ENCODE results near the gene CWC25. TPM values are rescaled to one million over a fixed set of nuclear protein-coding genes. Genes with fewer than 3 reads are reported as not detected.

The CWC25 gene
- total and polyA plus RNA-seq, 2 of the 13 experiments (the other 11 are each of a cell fraction or from before 2014, with no cell fraction given) = 15.6 to 22.7 TPM

DNA sequence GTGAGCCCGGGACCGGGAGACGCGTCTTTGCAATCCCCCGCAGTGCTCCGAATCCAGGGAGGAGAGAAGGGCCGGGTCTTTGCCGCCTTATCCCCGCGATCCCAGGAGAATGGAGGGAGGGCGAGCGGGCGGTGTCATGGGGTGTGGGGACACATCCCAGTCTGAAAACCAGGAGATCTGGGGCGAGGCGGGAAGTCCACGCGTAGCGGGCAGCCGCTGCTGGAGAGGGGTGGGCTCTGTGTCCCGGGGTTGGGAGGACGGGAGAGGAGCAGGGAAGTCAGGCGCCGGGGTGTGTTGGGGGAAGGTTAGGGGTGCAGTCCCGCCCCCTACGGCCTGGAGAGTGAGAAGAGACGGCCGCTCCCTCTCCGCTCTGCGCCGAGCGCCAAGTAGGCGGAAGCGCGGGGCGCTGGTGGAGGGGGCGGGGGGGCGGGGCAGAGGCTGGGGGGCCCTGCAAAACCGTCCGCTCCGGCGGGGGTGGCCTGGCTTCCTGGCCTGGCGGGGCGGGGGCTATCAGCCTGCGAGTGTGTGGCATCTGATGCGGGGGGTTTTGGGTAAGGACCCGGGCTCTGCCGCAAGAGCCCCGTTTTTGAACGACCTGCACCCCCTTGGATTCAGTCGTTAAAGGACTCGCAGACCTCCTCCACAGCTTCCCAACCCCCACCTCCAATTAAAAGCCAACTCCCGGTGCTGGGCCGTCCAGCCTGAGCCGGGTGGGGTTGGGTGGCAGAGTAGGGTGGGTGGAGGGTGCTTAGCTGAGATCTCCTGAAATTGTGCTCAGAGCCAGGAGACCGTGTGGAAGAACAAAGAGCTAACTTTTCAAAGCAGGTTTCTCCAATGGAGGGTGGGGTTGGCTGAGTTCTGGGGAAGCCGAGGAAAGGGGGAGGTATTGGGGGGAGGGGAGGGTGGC lies 45.4 kb upstream of the CWC25 start (continued):
- TF ChIP-seq LCORL (IDR thresholded peaks at IDR 0.05) (no peak), LCORL (CRISPR knock-in tag; IDR thresholded peaks at IDR 0.05) (0 out of 2 replicates have a peak, but pooled peaks have one; percentile 44), FOXO1 (CRISPR knock-in tag; IDR thresholded peaks at IDR 0.05) (no peak), SMAD9 (CRISPR knock-in tag; IDR thresholded peaks at IDR 0.05) (no peak), ZNF101 (CRISPR knock-in tag; IDR thresholded peaks at IDR 0.05; ENCODE audit: borderline replicate concordance, low read depth) (no peak), TAF1 (CRISPR knock-in tag; IDR thresholded peaks at IDR 0.05) (peak; percentile 12; the same call in 1 of the 2 replicates), AGO2 (optimal IDR thresholded peaks at IDR 0.05; ENCODE audit: low read depth, low read length) (peak; percentile 95), ZNF577 (CRISPR knock-in tag; IDR thresholded peaks at IDR 0.05; ENCODE audit: borderline replicate concordance, low read depth) (no peak), HIVEP1 (CRISPR knock-in tag; IDR thresholded peaks at IDR 0.05) (no peak), NFIC (IDR thresholded peaks at IDR 0.05; ENCODE audit: low read length) (no peak), ZKSCAN8 (CRISPR knock-in tag; IDR thresholded peaks at IDR 0.05; ENCODE audit: borderline replicate concordance) (no peak), PHF20 (CRISPR knock-in tag; IDR thresholded peaks at IDR 0.05) (no peak; the same call in none of the 2 replicates), ZNF761 (CRISPR knock-in tag; conservative IDR thresholded peaks at IDR 0.05) (no peak), ZNF205 (CRISPR knock-in tag; IDR thresholded peaks at IDR 0.05) (peak; percentile 65; the same call in 1 of the 2 replicates), ZNF766 (CRISPR knock-in tag; IDR thresholded peaks at IDR 0.05; ENCODE audit: borderline replicate concordance) (0 out of 2 replicates have a peak, but pooled peaks have one; percentile 10), ATF7-NPFF (CRISPR knock-in tag; IDR thresholded peaks at IDR 0.05; ENCODE audit: low read depth) (peak; percentile 20), ZNF20 (CRISPR knock-in tag; IDR thresholded peaks at IDR 0.05) (no peak; the same call in 1 of the 2 replicates), GABPA (IDR thresholded peaks at IDR 0.05; ENCODE audit: low read depth, low read length) (0 out of 2 replicates have a peak, but pooled peaks have one; percentile 16), GABPA (CRISPR knock-in tag; IDR thresholded peaks at IDR 0.05; ENCODE audit: low read depth) (no peak; the same call in 1 of the 2 replicates)
- TF ChIP-seq, protein P1, sequence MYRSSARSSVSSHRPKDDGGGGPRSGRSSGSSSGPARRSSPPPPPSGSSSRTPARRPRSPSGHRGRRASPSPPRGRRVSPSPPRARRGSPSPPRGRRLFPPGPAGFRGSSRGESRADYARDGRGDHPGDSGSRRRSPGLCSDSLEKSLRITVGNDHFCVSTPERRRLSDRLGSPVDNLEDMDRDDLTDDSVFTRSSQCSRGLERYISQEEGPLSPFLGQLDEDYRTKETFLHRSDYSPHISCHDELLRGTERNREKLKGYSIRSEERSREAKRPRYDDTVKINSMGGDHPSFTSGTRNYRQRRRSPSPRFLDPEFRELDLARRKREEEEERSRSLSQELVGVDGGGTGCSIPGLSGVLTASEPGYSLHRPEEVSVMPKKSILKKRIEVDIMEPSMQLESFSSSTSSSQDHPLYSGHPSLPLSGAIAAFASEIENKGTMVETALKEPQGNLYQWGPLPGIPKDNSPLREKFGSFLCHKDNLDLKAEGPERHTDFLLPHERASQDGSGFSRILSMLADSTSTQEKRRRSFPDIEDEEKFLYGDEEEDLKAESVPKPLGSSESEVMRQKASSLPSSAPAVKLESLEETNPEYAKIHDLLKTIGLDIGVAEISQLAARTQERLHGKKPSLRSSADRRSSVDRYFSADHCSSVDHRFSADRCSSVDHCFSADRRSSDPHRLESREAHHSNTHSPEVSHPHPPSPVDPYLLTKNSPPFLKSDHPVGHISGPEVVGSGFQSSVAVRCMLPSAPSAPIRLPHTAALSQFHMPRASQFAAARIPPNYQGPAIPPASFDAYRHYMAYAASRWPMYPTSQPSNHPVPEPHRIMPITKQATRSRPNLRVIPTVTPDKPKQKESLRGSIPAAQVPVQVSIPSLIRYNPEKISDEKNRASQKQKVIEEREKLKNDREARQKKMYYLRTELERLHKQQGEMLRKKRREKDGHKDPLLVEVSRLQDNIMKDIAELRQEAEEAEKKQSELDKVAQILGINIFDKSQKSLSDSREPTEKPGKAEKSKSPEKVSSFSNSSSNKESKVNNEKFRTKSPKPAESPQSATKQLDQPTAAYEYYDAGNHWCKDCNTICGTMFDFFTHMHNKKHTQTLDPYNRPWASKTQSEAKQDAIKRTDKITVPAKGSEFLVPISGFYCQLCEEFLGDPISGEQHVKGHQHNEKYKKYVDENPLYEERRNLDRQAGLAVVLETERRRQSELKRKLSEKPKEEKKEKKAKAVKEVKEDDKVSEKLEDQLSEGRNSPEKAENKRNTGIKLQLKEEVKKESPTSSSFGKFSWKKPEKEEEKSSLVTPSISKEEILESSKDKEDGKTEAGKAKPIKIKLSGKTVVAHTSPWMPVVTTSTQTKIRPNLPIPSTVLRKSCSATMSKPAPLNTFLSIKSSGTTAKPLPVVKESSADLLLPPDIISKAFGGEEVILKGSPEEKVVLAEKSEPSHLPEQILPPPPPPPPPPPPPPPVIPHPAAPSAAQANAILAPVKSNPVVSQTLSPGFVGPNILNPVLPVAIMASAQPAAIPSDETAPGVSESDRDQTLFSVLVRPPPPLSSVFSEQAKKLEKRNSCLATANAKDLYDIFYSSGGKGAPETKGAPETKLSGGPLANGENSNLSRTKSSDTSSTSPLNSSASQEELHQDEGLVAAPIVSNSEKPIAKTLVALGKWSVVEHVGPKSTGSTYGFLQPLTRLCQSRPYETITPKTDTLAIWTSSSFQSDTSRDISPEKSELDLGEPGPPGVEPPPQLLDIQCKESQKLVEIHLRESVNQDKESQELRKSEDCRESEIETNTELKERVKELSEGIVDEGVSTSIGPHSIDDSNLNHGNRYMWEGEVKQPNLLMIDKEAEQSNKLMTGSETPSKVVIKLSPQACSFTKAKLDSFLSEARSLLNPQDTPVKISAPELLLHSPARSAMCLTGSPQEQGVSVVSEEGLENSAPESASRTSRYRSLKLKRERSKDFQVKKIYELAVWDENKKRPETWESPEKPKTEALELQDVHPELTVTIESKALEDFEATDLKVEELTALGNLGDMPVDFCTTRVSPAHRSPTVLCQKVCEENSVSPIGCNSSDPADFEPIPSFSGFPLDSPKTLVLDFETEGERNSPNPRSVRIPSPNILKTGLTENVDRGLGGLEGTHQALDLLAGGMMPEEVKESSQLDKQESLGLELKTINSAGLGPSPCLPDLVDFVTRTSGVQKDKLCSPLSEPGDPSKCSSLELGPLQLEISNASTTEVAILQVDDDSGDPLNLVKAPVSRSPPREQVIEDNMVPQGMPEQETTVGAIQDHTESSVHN (CRISPR knock-in tag; IDR thresholded peaks at IDR 0.05) = peak; percentile 14; the same call in 1 of the 2 replicates

All from HepG2 (cell line).